Upper lobe of right lung (tissue), 1 donor: ENCODE measurements around the gene TTC3. TPM values are rescaled to one million over a fixed set of nuclear protein-coding genes. Genes with fewer than 3 reads are reported as not detected.
A peak's percentile ranks its signal among the peaks of the same experiment; 100 is the strongest.

ENCODE experiments used
- ATAC-seq: fragments of 200-7000 bp; cut with Tn5 transposase; one replicate; pipeline ENCODE4 v1.9.1; 2020; ENCODE audit warnings: mild to moderate bottlenecking, moderate library complexity
- DNase-seq: peaks from one replicate; pipeline ENCODE4 v3.0.0-alpha.2; 2020
- H3K27ac ChIP-seq: fragments of 200-600 bp; one replicate; pipeline ENCODE4 v1.8.0; 2022
- H3K27me3 ChIP-seq: fragments of 200-600 bp; one replicate; pipeline ENCODE4 v1.8.0; 2022; ENCODE audit warnings: mild to moderate bottlenecking
- H3K36me3 ChIP-seq: fragments of 200-600 bp; one replicate; pipeline ENCODE4 v1.8.0; 2022
- H3K4me1 ChIP-seq: fragments of 200-600 bp; one replicate; pipeline ENCODE4 v1.8.0; 2022
- H3K4me3 ChIP-seq: fragments of 200-600 bp; one replicate; pipeline ENCODE4 v1.8.0; 2022; ENCODE audit warnings: mild to moderate bottlenecking
- H3K9me3 ChIP-seq: fragments of 200-600 bp; one replicate; pipeline ENCODE4 v1.8.0; 2022
- CTCF ChIP-seq: fragments of 200-600 bp; IDR thresholded peaks from one replicate; pipeline ENCODE4 v1.8.0; 2022; ENCODE audit warnings: antibody characterized with exemption
- intact Hi-C: fragments of 100-400 bp; cut with DNase I; formaldehyde crosslinking; loops from one replicate; pipeline ENCODE4 v1.11.0; 2022
- total RNA-seq: library from RNA; stranded (reverse); fragmentation: NEBNext Ultra II Directional; extraction: Animal tissue kit (Norgen Biotek cat#: 25700); gene quantifications from one replicate; pipeline ENCODE4 v1.2.1, GENCODE V29; 2021
- donor health status: DM: no; HTN: yes; CAD: no; lungs with severe emphysema.

TTC3 gene
- total RNA-seq, 1 donor from 2014 or later, result 99.0 TPM

GRCh38 chr21:37200641-37201480 lies 127.8 kb downstream of the TTC3 start:
- H3K9me3 ChIP-seq, result no peaks in the 10 kb centered on the region
- no peaks in the 10 kb centered on the region for H3K27me3 ChIP-seq
- no peak for TF ChIP-seq CTCF
- no peak overlapping the region for H3K4me3 ChIP-seq
- intact Hi-C loops, result no loop called here
- H3K4me1 ChIP-seq, result no peaks in the 10 kb centered on the region
- DNase-seq, result no peak
- no peak for ATAC-seq
- no peak overlapping the region for H3K27ac ChIP-seq
- H3K36me3 ChIP-seq, result peaks cover 72% of the 10 kb centered on the region

GRCh38 chr21:37202221-37203110 lies 129.4 kb downstream of the TTC3 start:
- ATAC-seq, result no peak
- H3K27ac ChIP-seq, result no peak overlapping the region
- H3K9me3 ChIP-seq, result no peaks in the 10 kb centered on the region
- peaks cover under 1% of the 10 kb centered on the region for H3K4me1 ChIP-seq
- intact Hi-C loops, result no loop called here
- H3K27me3 ChIP-seq, result no peaks in the 10 kb centered on the region
- no peak for TF ChIP-seq CTCF
- no peak overlapping the region for H3K4me3 ChIP-seq
- DNase-seq, result no peak
- peaks cover 58% of the 10 kb centered on the region for H3K36me3 ChIP-seq

- H3K27ac ChIP-seq, result no peak overlapping the region
- TF ChIP-seq CTCF, result no peak
- no peak for DNase-seq
- H3K36me3 ChIP-seq, result peaks cover 37% of the 10 kb centered on the region
- H3K4me3 ChIP-seq, result no peak overlapping the region
- peaks cover 10% of the 10 kb centered on the region for H3K4me1 ChIP-seq
- intact Hi-C loops, result no loop called here
- ATAC-seq, result no peak
- H3K27me3 ChIP-seq, result no peaks in the 10 kb centered on the region
- no peaks in the 10 kb centered on the region for H3K9me3 ChIP-seq
These were observed 131.5 kb downstream of the TTC3 start for GRCh38 chr21:37204580-37204979.

- TF ChIP-seq CTCF, result no peak
- no peaks in the 10 kb centered on the region for H3K9me3 ChIP-seq
- no peak overlapping the region for H3K27ac ChIP-seq
- H3K27me3 ChIP-seq, result no peaks in the 10 kb centered on the region
- intact Hi-C loops, result no loop called here
- DNase-seq (no peak), ATAC-seq (no peak)
- no peak overlapping the region for H3K4me3 ChIP-seq
- peaks cover 10% of the 10 kb centered on the region for H3K4me1 ChIP-seq
- peaks cover 20% of the 10 kb centered on the region for H3K36me3 ChIP-seq
These were observed 133.4 kb downstream of the TTC3 start for GRCh38 chr21:37206496-37206895.

GRCh38 chr21:37207441-37208009 lies 134.5 kb downstream of the TTC3 start:
- H3K4me3 ChIP-seq, result no peak overlapping the region
- DNase-seq (no peak), ATAC-seq (peak; percentile 60)
- intact Hi-C loops, result no loop called here
- H3K36me3 ChIP-seq, result peaks cover 9% of the 10 kb centered on the region
- H3K27me3 ChIP-seq, result no peaks in the 10 kb centered on the region
- TF ChIP-seq CTCF, result no peak
- no peaks in the 10 kb centered on the region for H3K9me3 ChIP-seq
- peak overlapping the region; percentile 55 for H3K27ac ChIP-seq
- peaks cover 10% of the 10 kb centered on the region for H3K4me1 ChIP-seq
